Fibroblast of lung (primary cell): ENCODE results near the gene ANTXRL. TPM values are rescaled to one million over a fixed set of nuclear protein-coding genes. Genes with fewer than 3 reads are reported as not detected.
"Not testable (repeated sequence)": the region's sequence is repeated elsewhere in the genome, so short reads cannot be mapped to it uniquely, and the experiment has no call there.

ENCODE experiments used
- DNase-seq, 2 donors: peaks; one replicate each; pipeline versions ENCODE4 v3.0.0 to v3.0.0-alpha.2; 2010; ENCODE audit warnings: low read depth in 2 of 2
- H2AFZ ChIP-seq: 2 replicates; pipeline ENCODE4 v1.5.1; 2012; ENCODE audit warnings: low read length, control low read depth, inconsistent platforms
- H3K27ac ChIP-seq: 2 replicates; pipeline ENCODE4 v1.5.1; 2011; ENCODE audit warnings: low read length, control low read depth; ENCODE audit not compliant: insufficient read depth
- H3K27me3 ChIP-seq: 2 replicates; pipeline ENCODE4 v1.5.1; 2011; ENCODE audit warnings: mild to moderate bottlenecking, low read length; ENCODE audit not compliant: control insufficient read depth, insufficient read depth
- H3K36me3 ChIP-seq: 2 replicates; pipeline ENCODE4 v1.5.1; 2011; ENCODE audit warnings: low read length; ENCODE audit not compliant: control insufficient read depth, insufficient read depth
- H3K4me1 ChIP-seq: 2 replicates; pipeline ENCODE4 v1.5.1; 2011; ENCODE audit warnings: low read length; ENCODE audit not compliant: control insufficient read depth, insufficient read depth; ENCODE audit errors: extremely low read depth
- H3K4me2 ChIP-seq: 2 replicates; pipeline ENCODE4 v1.5.1; 2011; ENCODE audit warnings: low read length, control low read depth; ENCODE audit not compliant: insufficient read depth; ENCODE audit errors: extremely low read depth
- H3K4me3 ChIP-seq, 4 experiments: fragments of 200-600 bp in 1 of 4; sonication (generic) in 1 of 4; replicated peaks in 1 of 4; 2 replicates each; pipeline ENCODE4 v1.5.1; 2011 to 2016; ENCODE audit warnings: low read length in 4 of 4, low read depth in 3 of 4, mild to moderate bottlenecking in 3 of 4, control low read depth in 2 of 4, inconsistent platforms in 1 of 4, mixed read lengths in 1 of 4; ENCODE audit not compliant: insufficient read depth in 1 of 4; ENCODE audit errors: control extremely low read depth in 1 of 4
- H3K79me2 ChIP-seq: 2 replicates; pipeline ENCODE4 v1.5.1; 2012; ENCODE audit warnings: mild to moderate bottlenecking, low read length, inconsistent platforms; ENCODE audit not compliant: control insufficient read depth, insufficient read depth
- H3K9ac ChIP-seq: 2 replicates; pipeline ENCODE4 v1.5.1; 2011; ENCODE audit warnings: mild to moderate bottlenecking, low read length, control low read depth; ENCODE audit not compliant: insufficient read depth
- H3K9me3 ChIP-seq: 2 replicates; pipeline ENCODE4 v1.5.1; 2012; ENCODE audit warnings: low read depth, low read length; ENCODE audit not compliant: control insufficient read depth, insufficient read depth
- H4K20me1 ChIP-seq: 2 replicates; pipeline ENCODE4 v1.5.1; 2011; ENCODE audit warnings: low read length; ENCODE audit not compliant: control insufficient read depth, insufficient read depth; ENCODE audit errors: extremely low read depth
- CTCF ChIP-seq, 2 donors: IDR thresholded peaks in 1 of 2; conservative IDR thresholded peaks in 1 of 2; 1 replicate in 1 of 2; 2 replicates in 1 of 2; pipeline ENCODE4 v1.5.1; 2011 to 2012; ENCODE audit warnings: low read length in 2 of 2, control low read depth in 1 of 2, inconsistent platforms in 1 of 2, low read depth in 1 of 2, mild to moderate bottlenecking in 1 of 2
- EZH2 ChIP-seq: IDR thresholded peaks from 2 replicates; pipeline ENCODE4 v1.5.1; 2012; ENCODE audit warnings: low read length, control low read depth, mild to moderate bottlenecking; ENCODE audit errors: missing control alignments
- polyA plus RNA-seq, 2 donors: library from polyadenylated mRNA; depleted of rRNA in 1 of 2; stranded (reverse) in 1 of 2; unstranded in 1 of 2; fragments of >200 nt; gene quantifications; 2 replicates each; pipeline ENCODE4 v1.2.1, GENCODE V29; 2011 to 2012; ENCODE audit warnings: missing spikeins in 1 of 2
- total RNA-seq: library from RNA; depleted of rRNA; stranded (reverse); fragments of >200 nt; gene quantifications from 2 replicates; pipeline ENCODE4 v1.2.1, GENCODE V29; 2014

The ANTXRL gene
- total and polyA plus RNA-seq, 2 donors (not counting 1 experiment from before 2014, with no cell fraction given), result not detected

DNA sequence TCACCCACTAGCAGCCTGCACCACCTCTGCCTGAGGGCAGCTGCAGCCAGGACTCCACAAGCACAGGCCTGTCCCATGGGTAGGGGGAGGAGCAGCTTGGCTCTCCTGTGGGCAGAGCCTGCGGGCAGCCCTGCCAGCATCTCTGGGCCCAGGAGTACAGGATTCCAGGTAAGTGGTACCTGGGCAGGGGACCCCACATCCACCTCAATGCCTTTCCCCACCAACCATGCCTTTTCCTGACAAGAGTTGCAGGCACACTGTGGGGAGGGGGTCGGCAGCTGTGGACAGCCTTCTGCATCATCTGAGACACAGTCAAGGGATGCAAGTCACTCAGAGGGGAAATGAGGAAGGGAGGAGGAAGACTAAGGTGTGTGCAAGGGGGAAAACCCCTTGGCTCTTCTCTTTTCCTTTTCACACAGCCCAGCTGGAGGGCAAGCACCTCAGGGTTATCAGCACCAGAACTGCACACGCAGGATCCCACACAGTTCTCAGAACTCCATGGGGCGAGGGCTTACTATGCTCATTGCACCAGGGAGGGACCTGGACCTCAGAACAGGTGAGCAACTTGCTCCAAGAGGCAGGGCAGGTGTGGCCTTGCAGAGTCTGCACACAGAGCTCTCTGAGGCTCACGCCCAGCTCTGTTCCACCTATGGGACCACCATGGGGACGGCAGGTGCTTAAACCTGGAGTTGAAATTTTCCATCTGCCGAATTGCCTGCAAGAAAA lies 16.5 kb upstream of the ANTXRL start:
- H2AFZ ChIP-seq, result no peak overlapping the region
- H3K4me1 ChIP-seq, result no peaks in the 10 kb centered on the region
- H4K20me1 ChIP-seq, result no peaks in the 10 kb centered on the region
- H3K27me3 ChIP-seq, result no peaks in the 10 kb centered on the region
- no peak overlapping the region for H3K9ac ChIP-seq
- H3K4me2 ChIP-seq, result no peak overlapping the region
- H3K79me2 ChIP-seq, result no peaks in the 10 kb centered on the region
- no peak overlapping the region for H3K4me3 ChIP-seq
- no peaks in the 10 kb centered on the region for H3K9me3 ChIP-seq
- no peak for DNase-seq
- H3K27ac ChIP-seq, result no peak overlapping the region
- no peaks in the 10 kb centered on the region for H3K36me3 ChIP-seq
- TF ChIP-seq CTCF (conservative IDR thresholded peaks at IDR 0.05 in 1 of 2, IDR thresholded peaks at IDR 0.05 in 1 of 2; ENCODE audit: low read depth in 1 of 2, low read length in 2 of 2), result no peak
- no peak for TF ChIP-seq EZH2

DNA sequence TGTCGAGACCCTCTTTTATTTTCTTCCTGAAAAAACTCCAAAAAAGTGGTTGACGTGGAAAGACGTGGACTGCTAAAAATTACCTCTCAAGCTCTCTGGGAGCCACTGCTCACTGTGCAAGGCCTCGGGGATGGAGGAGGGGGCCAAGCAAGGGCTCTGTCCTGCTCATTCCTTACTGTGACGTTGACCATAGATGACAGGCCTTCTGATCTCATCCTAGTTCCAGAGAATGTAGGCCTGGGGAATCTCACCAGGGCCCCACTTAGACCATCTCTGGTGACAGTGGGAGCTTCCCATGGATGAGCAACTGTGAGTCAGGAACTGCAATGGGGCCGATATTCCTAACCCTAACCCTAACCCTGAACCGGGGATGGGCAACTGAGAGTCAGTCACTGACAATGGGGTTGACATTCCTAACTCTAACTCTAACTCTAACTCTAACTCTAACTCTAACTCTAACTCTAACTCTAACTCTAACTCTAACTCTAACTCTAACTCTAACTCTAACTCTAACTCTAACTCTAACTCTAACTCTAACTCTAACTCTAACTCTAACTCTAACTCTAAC lies 15.8 kb upstream of the ANTXRL start:
- not testable (repeated sequence) for H3K4me3 ChIP-seq, H3K36me3 ChIP-seq, DNase-seq, H3K79me2 ChIP-seq, H3K4me2 ChIP-seq, H3K27ac ChIP-seq, H2AFZ ChIP-seq, H3K9ac ChIP-seq, H3K9me3 ChIP-seq, H4K20me1 ChIP-seq, H3K27me3 ChIP-seq, H3K4me1 ChIP-seq

DNA sequence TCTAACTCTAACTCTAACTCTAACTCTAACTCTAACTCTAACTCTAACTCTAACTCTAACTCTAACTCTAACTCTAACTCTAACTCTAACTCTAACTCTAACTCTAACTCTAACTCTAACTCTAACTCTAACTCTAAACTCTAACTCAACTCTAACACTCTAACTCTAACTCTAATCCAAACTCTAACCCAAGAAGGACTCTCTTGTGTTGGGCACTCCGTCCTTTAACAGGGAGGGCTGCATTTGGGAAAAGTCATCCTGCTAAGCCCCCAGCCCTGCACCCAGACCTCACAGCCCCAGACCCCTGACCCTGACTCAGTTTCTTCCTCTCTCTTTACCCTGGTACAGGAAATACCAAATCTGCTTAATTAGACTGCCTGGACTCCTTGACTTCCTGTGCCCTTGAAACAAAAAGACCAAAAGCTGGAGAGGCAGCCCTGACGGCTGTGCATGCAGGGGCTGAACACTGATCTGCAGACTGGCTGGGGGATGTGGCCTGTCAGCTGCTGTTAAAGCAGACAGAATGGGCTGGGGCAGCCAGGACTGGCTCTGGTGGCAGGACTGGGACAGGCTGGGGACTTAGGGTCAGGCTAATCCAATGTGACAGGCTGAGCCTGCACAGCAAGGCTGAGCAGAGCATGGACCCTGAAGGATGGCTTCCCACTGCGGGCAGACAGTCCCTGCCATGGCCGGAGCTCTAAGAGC lies 14.8 kb upstream of the ANTXRL start:
- not testable (repeated sequence) for DNase-seq, H3K27ac ChIP-seq, H3K9me3 ChIP-seq, H4K20me1 ChIP-seq, H3K9ac ChIP-seq, H3K4me1 ChIP-seq, H2AFZ ChIP-seq, H3K27me3 ChIP-seq, H3K4me3 ChIP-seq, H3K36me3 ChIP-seq, H3K4me2 ChIP-seq, H3K79me2 ChIP-seq
